SKM-1 (cell line): ENCODE results near the gene HDAC10.

Experiments used
- DNase-seq: peaks from one replicate; lab custom pipeline; 2025; ENCODE audit not compliant: unreplicated experiment; lab: John Stamatoyannopoulos, UW

Gene HDAC10

DNA sequence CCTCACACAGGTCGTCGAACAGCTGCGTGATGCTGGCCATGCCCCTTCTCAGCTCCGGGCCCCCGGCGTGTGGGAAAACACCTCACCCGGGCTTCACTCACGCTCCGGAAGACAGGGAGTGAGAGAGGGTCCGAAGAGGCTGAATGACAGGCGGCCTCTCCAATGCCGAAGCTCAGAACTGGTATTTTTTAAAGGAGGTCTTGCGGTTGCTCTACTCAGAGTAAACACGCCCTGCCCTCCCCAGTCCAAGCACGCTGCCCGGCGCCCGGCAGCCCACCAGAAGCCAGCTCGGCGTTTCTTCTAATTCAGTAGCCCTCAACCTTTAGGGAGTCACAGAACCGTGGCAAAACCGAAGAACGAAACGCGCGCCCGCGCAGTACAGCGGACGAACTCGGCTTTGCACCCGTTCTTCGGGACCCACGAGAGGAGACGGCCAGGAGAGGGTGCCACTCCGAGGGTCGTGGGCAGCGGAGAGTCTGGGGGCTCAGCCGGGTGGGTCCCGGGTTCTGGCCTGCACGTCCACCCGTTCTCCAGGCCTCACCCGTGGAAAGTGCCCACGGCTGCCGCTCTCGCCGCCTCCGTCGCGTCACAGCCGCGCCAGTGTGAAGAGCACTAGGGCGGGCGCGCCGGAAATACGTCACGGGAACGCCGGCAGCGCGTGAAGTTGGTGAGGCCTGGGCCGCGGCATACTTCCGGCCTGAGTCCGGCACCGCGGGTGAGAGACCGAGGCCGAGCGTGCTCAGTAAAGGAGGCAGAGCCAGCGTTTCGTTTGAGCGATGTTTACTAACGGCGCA lies 6.4 kb downstream of the HDAC10 start, which contains the start of gene TUBGCP6:
Gene TUBGCP6 (minus strand): TSS at position 604 of the 794 bp plus-strand sequence. CDS start 564 bp downstream, at position 40.
- peak; percentile 67 for DNase-seq

DNA sequence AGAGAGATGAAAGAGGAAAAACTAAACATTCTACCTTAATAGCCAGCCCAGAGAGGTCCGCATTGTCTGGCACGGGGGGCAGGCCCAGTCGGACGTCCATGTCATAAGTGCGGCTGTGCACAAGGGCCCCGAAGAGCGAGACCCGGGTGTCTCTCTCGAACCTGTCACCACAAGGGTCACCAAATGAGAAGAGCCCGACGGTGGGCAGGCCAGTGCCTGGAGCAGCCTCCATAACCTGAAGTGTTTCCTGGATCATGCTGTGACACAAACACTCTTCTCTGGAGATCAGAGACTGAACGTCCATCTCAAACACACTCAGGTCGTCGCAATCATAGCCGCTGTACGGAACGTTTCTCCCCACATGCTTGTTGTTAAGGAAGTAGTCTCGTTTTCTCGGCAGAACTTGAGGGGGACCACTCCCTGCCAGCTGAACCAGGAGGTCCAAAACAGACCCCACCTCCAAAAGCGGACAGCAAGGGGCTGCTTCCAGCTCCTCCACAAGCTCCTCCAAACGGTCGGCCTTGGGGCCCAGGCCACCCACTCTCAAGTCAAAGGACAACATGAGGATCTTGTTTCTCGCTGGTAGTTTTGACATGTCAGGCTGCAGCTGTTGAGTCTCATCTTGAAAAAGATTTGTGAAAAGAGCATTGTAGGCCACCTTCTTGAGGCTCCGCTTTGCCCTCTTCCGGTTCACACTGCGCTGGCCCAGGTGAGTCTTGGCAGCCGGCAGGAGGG lies 7.2 kb downstream of the HDAC10 start:
- DNase-seq: no peak

DNA sequence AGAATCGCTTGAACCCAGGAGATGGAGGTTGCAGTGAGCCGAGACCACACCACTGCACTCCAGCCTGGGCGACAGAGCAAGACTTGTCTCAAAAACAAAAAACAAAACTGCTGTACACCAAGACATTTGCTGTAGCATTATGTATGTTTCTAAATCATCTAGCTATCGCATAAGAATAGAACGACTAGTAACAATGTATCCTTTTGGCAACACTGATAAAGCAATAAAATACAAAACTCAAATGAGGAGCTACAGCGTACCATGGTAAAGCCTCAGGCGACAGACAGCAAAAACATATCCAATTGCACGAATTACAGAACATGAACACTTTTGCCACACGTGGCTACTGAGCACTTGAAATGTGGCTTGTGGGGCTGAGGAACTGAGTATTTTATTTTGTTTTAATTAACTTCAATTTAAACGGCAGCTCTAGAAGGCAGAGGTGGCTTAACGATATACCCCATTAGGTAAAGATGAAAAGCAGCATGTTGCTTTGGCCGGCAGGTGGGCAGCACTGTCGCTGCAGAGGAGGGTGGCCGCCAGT lies 8.6 kb downstream of the HDAC10 start:
- no peak for DNase-seq

DNA sequence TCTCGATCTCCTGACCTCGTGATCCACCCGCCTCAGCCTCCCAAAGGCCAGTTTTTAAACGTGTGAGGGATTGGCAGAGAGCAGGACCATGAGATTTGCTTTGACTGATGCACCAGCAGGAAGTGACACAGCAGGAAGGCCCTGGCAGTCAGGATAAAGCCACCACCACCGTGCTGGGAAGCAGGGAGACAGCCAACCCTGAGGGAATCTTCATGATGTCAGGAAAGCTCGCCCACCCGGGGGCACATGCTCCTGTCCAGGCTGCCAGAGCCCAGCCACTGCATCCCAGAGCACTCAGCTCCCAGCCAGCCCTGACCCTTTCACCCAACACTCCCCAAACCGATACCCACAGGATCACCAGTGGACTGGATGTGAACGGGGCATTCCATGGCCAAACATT lies 12.3 kb downstream of the HDAC10 start:
- DNase-seq: no peak

DNA sequence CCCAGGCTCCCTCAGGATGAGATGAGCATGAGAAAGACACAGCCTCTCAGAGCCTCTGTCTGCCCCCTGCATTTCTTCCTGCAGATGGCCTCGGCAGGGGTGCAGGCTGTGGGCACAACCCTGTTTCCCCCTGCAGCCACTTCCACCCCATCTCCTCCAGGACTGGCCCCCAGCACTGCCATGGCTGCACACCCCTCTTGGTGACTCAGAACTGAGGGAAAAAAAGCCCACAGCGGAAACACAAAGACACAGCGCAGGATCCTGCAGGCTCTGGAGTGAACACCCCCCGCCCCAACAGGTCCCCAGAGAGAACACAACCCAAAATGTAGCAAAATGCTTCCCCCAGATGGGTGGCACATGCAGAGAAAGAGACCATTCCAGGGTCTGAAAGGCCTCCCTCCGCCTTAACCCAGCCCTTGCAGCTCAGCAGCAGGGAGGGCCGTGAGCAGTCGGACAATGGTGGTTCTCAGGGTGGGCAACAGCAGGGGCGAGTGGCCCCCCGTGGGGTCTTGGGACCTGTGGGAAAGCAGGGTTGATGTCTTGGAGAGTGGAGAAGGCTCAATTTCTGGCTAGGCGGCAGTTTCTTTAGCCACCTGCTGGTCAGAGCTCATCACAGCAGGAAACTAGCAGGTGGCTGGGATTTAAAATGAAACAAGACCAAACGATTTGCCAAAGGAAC lies 14.2 kb downstream of the HDAC10 start:
- DNase-seq: no peak

DNA sequence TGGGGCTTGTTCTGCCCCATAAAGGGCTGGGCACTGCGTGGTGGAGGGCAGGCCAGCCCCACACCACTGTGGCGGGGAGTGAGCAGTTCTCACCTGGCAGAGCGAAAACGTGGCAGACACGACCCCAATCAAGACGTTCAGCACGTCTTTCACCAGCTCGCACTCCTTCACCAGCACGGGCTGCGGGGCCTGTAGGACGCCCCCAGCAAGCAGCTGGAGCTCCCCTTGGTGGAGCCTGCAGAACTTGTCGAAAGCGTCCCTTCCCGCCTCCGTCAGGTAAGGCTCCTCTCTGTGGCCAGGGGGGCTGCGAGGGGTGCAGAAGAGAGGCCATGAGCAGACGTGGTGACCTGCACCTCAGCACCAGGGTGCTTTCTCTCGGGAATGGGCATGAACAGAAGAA lies 17.8 kb downstream of the HDAC10 start:
- DNase-seq: no peak

DNA sequence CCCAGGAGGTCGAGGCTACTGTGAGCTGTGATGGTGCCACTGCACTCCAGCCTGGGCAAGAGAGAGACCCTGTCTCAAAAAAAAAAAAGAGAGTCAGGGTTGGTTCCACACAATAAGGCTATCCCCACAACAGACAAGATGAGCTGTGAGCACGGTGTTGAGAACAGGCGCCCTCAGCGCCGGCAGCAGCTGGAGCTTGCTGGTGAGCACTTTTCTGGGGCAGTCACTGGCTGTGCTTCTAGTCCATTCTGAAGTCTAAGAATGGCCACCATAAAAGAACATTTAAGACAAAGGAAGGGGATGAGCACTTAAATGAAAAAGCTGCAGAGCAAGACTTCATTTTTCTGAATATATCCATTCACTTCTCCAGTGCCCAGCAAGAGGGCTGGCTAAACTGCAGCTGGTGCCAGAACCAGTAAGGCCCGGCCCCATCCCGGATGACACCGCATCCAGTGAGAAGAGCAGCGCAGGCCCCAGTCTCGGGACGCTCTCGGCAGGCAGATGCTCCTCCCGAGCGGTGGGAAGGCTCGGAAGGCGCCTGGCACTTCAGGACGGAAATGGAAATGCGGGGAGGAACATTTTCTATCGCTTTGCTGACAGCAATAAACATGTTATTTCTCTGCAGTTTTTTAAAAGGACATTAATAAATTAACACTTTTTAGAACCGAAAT lies 18.4 kb downstream of the HDAC10 start:
- DNase-seq: no peak

DNA sequence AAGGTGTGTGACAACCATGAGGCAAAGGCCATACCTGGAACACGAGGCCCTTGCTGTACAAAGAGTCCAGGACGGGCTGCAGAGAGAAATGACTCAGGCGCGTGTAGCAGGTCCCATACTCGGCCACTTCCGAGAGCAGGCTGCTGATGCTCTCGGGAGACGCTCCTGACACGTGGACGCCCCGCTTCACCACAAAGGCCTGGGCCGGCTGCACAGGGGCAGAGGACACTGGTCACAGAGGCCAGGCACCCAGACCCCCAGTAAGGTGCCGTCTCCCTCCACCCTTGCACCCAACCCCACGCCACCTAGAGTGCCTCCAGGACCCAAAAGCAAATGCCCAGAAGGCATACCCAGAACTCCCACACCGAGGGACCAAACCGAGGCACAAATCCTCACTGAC lies 21.7 kb downstream of the HDAC10 start:
- no peak for DNase-seq

DNA sequence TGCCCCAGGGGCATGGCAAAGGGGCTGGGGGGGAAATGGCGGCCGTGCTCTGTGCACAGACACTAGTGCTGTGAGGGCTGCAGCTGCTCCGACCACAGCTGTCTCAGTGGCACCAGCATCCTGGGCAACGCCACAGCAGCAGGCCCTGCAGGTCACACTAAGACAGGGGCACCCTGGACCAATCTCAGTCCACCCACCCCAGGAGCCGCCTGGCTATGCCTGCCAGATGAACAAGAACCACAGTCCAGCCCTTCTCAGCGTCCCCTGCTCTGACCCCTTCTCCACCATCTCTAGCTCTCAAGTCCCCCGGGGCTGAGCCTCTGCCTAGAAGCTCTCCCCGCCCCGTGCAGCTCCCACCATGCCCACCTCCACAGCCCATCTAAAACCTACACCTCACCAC lies 22.7 kb downstream of the HDAC10 start:
- DNase-seq: no peak

DNA sequence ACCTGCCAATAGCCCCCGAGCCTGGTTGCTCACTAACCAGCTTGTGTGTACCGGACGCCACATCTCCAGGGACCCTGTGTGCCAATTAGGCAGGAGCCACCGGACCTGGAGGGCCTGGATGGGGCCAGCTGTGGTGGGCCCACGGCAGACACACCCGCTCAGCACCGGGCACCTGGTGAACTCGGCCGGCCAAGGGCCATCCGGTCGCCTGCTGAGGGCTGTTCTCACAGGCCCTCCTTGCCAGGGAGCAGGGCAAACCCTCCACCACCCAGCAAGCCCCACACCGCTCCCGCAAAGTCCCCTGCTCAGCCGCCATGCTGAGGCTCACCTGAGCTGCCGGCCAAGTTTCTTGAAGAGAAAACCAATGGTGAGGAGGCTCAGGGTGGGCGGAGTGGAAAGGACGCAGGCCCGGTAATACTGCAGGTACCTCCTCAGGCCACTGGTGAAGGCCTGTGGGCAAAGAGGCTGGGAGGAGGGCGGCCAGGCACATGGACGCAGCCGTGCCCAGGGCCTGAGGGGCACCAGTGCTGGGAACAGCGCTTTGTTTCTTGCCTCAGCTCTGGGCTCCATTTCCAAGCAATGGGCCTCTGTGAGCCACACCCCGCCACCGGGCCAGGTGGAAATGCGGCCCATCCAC lies 23.4 kb downstream of the HDAC10 start:
- DNase-seq: no peak

DNA sequence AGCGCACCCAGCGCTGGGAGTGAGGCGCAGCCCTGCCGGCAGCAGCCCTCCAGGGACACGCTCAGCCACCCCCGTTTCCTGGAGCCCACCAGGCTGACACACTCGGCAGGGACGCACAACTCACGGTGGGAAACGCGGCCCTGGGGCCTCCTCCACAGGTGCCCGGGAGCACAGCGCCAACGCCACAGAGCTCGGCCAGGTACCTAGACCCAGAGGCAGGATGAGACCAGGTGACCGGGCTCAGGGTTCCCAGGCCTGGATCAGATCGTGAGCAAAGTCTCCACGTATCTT lies 24.2 kb downstream of the HDAC10 start:
- no peak for DNase-seq

DNA sequence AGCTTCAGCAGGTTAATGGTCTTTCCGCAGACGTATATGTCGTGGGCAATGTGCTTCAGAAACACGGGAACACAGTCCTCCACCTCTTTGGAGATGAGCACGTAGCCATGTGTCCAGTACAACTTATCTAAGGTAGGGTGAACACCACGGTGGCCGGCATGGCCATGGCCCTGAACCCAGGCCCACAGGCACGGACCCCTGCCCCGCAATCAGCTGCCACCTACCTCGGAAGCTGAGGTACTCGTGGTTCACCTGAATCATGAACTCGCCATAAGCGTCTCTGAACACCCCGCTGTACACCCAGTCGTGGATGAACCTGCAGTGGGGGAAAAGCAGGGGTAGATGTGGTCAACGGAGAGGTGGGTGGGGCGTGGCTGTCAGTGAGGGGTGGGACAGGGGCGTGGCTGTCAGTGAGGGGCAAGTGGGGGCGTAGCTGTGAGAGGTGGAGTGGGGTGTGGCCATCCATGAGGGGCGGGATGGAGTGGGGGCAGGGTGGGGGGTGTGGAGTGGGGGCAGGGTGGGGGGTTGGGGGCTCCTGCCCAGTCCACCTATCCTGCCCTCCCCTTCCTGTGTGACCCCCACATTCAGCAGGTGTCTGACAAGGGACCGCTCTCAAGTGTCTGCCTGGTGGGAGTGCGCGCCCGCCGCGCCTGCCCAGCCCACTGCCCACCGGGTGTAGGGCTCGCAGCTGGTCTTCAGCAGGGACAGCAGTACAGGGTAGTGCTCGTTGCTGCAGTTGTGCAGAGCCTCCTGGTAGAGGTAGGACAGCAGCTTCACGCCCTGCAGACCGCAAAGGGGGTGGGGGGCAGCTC lies 24.8 kb downstream of the HDAC10 start:
- no peak for DNase-seq

DNA sequence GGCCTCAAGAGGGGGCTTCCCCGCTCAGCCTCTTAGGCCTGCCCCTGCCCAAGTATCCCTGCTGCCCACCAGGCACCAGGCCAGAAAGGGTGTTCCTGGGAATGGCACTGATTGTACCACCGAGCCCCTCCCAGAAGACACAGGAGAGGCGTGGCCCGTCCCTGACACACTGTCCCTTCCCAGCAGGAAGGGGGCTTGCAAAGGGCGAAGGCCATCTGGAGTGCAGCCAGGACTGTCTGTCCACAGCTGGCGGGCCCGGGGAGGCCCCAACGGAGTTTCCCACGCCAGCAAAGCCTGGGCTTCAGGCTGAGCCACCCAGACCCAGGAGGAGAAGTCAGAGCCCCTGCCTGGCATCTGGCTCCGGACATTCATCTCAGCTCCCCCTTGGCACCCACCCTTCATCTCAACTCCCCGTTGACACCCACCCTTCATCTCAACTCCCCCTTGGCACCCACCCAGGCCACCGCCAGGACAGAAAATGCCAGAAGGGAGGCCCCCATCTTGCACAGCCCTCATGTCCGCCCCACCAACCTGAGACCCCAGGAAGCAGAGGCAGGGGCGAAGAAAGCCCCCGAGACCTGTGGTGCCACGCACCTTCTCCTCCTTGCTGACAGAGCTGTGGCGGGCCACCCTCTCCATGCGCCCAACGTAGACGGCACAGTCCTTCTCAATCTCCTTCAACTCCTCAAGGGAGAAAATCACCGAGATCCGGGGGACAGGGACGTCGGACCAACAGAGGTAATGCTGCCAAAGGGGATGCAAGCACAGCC lies 25.7 kb downstream of the HDAC10 start:
- no peak for DNase-seq

DNA sequence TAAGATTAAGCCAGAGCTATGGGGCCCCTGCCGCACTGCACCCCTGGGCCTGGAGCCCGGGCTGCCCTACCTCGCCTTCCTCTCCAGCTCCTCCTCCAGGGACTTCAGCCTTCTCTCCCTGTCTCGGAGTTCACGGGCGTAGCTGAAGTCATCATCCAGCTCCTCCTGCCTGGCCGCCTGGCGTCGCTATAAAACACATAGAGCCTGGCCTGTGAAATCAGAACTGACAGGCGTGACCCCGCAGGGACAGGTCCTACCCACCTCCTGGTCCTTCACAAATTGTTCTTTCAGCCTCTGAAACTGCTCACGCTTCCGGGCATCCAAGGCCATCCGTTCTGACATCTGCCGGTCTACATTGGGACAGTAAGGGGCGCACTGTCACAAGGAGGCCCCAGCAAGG lies 27.0 kb downstream of the HDAC10 start:
- DNase-seq: no peak

DNA sequence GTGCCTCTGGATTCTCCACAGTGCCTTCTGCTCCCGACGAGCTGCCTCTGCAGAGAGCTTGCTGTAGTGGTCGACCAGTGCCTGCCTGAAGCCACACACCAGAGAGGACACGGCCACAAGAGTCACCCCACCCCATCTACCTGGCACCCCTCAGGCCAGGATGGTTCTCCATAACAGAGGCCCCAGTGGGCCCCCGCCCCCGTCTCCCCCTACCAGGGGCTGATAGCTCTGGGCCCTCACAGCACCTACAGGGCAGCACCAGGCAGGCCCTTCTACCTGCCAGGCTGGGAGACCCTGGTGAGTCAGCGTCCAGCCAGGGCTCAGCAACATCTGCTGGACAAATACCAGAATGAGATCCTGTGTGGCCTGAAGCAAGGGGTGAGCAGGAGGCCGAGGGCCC lies 28.6 kb downstream of the HDAC10 start:
- no peak for DNase-seq

DNA sequence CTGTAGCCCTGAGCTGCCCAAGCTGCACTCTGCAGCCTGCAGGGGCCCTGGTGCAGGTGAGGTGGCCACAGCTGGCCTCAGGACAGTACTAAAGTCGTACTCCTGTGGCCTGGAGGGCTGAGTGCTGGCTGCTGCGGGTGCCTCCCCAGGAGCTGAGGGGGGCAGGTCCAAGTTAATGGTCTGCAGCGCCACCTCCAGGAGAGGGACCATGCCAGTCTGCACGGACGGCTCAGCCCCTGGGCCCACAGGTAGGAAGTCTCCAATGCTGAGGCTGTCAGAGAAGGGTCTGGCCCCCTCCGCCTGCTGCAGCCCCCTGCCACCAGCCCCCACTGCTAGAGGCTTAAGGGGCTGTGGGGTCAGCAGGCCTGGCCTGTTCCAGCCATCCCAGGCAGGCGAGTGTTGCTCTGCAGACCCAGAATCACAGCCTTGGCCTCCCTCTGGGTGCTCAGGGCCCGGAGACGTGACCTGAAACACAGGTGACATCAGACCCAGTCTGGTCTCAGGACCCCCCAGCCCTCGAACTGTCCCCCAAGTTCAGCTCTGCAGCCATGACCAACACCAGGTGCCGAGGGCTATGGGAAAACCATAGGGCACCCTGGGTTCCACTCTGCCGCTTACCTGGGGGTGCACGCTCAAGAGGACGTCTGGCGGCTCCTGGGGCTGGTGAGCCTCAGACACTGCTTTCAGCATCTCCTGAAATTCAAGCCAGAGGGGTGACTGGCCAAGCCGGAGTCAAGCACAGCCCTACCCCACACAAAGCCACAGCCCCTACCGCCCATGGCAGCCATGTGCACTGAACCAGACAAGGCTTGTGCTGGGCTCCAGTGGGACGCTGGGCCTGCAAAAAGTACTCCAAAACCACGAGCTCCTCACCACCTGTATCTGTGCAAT lies 29.4 kb downstream of the HDAC10 start:
- no peak for DNase-seq

DNA sequence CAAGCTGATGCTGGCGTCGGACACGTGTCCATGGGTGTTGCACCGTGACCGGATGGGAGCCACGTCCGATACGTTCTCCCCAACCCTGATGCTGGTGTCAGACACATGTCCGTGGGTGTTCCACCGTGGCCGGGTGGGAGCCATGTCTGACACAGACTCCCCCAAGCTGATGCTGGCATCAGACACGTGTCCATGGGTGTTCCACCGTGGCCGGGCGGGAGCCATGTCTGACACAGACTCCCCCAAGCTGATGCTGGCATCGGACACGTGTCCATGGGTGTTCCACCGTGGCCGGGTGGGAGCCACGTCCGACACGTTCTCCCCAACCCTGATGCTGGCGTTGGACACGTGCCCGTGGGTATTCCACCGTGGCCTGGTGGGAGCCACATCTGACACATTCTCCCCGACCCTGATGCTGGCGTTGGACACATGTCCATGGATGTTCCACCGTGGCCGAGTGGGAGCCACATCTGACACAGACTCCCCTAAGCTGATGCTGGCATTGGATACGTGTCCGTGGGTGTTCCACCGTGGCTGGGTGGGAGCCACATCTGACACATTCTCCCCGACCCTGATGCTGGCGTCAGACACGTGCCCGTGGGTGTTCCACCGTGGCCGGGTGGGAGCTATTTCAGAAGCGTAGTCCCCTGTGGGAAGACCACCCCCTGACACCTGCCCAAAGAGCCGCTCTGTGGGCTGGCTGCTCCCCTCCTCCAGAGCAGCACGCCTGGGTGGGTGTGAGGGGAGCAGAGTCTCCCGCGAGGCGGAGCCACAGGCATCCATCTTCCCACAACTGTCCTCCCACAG lies 30.3 kb downstream of the HDAC10 start:
- DNase-seq: no peak
